PFSK-1 (cell line): ENCODE results near the gene SCAMP1.

ENCODE experiments used
- FOXP2 ChIP-seq: optimal IDR thresholded peaks from 2 replicates; pipeline ENCODE3; 2011; ENCODE audit warnings: borderline replicate concordance, control low read depth, inconsistent platforms; ENCODE audit not compliant: insufficient read depth; ENCODE audit errors: extremely low read length, extremely low read depth
- POLR2AphosphoS5 ChIP-seq: IDR thresholded peaks from 2 replicates; pipeline ENCODE4 v1.6.1; 2012; ENCODE audit warnings: low read depth, mild to moderate bottlenecking, control low read depth, low read length, moderate library complexity
- SIN3A ChIP-seq: IDR thresholded peaks from 2 replicates; pipeline ENCODE4 v1.6.1; 2012; ENCODE audit warnings: mild to moderate bottlenecking, low read length, moderate library complexity, borderline replicate concordance; ENCODE audit not compliant: insufficient read depth
- TAF1 ChIP-seq: IDR thresholded peaks from 2 replicates; pipeline ENCODE4 v1.6.1; 2012; ENCODE audit warnings: low read length, control low read depth, borderline replicate concordance; ENCODE audit not compliant: insufficient read depth
- TF ChIP-seq, protein P1 (sequence below), 2 experiments: IDR thresholded peaks; 2 replicates each; pipeline versions ENCODE4 v1.6.1 to v1.8.0; 2011 to 2012; ENCODE audit warnings: low read depth in 2 of 2, low read length in 2 of 2, control low read depth in 1 of 2, inconsistent platforms in 1 of 2, mild to moderate bottlenecking in 1 of 2, moderate library complexity in 1 of 2; ENCODE audit not compliant: insufficient read depth in 1 of 2

SCAMP1 gene

GRCh38 chr5:78355561-78355960 is 4.9 kb upstream of the SCAMP1 start:
- no peak for TF ChIP-seq POLR2AphosphoS5
- no peak for TF ChIP-seq FOXP2

DNA sequence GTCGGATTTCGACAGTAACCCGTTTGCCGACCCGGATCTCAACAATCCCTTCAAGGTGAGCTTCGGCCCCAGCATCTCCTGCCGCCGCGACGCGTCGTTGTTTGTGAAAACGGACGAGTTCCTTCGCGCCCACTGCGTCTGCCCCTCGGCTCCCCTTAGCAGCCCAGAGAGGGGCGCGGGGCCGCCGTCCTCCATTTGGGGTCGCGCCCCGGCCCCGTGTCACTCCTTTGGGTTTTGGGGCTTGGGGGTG is 182 bp downstream of the SCAMP1 start:
- no peak for TF ChIP-seq FOXP2
- no peak for TF ChIP-seq SIN3A
- no peak for TF ChIP-seq TAF1
- TF ChIP-seq, protein P1, sequence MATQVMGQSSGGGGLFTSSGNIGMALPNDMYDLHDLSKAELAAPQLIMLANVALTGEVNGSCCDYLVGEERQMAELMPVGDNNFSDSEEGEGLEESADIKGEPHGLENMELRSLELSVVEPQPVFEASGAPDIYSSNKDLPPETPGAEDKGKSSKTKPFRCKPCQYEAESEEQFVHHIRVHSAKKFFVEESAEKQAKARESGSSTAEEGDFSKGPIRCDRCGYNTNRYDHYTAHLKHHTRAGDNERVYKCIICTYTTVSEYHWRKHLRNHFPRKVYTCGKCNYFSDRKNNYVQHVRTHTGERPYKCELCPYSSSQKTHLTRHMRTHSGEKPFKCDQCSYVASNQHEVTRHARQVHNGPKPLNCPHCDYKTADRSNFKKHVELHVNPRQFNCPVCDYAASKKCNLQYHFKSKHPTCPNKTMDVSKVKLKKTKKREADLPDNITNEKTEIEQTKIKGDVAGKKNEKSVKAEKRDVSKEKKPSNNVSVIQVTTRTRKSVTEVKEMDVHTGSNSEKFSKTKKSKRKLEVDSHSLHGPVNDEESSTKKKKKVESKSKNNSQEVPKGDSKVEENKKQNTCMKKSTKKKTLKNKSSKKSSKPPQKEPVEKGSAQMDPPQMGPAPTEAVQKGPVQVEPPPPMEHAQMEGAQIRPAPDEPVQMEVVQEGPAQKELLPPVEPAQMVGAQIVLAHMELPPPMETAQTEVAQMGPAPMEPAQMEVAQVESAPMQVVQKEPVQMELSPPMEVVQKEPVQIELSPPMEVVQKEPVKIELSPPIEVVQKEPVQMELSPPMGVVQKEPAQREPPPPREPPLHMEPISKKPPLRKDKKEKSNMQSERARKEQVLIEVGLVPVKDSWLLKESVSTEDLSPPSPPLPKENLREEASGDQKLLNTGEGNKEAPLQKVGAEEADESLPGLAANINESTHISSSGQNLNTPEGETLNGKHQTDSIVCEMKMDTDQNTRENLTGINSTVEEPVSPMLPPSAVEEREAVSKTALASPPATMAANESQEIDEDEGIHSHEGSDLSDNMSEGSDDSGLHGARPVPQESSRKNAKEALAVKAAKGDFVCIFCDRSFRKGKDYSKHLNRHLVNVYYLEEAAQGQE (IDR thresholded peaks at IDR 0.05; ENCODE audit: insufficient read depth in 1 of 2, low read depth in 2 of 2, low read length in 2 of 2), result no peak
- no peak for TF ChIP-seq POLR2AphosphoS5

DNA sequence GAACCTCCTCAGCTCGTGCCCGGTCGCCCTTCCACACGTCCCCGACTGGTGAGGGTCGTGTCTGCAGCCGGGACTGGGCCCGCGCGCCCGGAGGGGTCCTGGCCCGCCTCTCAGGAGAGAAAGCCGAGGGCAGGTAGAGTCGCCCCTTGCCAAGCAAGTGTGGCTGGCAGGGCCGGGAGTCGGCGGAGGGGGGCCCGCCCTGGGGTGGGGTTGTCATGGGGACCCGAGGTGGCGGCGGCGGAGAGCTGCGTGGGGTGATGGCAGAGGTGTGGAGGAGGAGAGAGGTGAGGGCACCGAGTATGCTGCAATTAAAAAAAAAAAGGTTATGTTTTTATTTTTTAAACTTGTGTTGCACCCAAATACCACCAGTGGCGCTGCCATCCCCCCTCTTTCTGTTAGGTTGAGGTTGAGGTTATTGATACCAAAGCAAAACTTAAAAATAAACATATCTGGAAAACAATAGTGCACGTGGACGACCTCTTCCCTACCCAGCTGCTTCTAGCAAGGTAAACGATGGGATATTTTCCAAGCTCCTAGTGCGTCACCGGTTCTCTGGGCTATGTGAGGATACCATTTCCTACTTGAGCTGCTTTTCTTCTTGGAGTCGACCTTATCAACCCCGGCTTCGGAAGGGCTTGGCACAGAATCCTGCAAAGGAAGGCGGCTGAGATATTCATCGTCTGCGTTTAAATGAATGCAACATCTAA is 660 bp downstream of the SCAMP1 start:
- TF ChIP-seq FOXP2 (no peak), SIN3A (peak; percentile 89; the same call in 1 of the 2 replicates)

DNA sequence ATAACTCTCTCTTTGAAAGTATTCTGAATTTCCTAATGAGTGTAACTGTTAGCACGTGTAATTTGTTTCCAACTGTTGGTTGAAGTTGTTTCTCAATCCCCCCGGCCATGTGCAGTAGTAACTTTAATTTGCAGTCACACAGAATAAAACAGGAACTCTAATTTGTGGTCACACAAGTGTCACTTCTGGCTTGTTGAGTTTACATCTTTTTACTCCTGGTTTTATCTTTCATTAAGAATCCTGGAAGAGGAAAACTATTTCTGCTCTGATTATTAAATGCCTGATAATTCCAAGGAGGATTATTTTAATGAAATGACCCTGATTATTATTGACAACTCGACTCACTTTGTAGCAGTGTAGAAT is 1.2 kb downstream of the SCAMP1 start:
- TF ChIP-seq SIN3A (no peak), FOXP2 (no peak), TAF1 (no peak), POLR2AphosphoS5 (no peak)
- TF ChIP-seq, protein P1 (IDR thresholded peaks at IDR 0.05; ENCODE audit: insufficient read depth in 1 of 2, low read depth in 2 of 2, low read length in 2 of 2), result no peak

- TF ChIP-seq SIN3A (no peak), POLR2AphosphoS5 (no peak), TAF1 (no peak), FOXP2 (no peak)
- TF ChIP-seq, protein P1 (IDR thresholded peaks at IDR 0.05; ENCODE audit: insufficient read depth in 1 of 2, low read depth in 2 of 2, low read length in 2 of 2), result no peak
These were observed 1.8 kb downstream of the SCAMP1 start for GRCh38 chr5:78362220-78362619.

- TF ChIP-seq SIN3A, result no peak
- TF ChIP-seq TAF1, result no peak
- TF ChIP-seq POLR2AphosphoS5, result no peak
- TF ChIP-seq FOXP2, result no peak
- TF ChIP-seq, protein P1 (IDR thresholded peaks at IDR 0.05; ENCODE audit: insufficient read depth in 1 of 2, low read depth in 2 of 2, low read length in 2 of 2), result no peak
These were observed 3.6 kb downstream of the SCAMP1 start for GRCh38 chr5:78364005-78364404.
